Endothelial cell of umbilical vein (primary cell): ENCODE data around the gene PSAT1.

Experiments used
- EZH2 ChIP-seq: IDR thresholded peaks from 2 replicates; pipeline ENCODE4 v1.6.1; 2012; ENCODE audit warnings: borderline replicate concordance, low read depth, mild to moderate bottlenecking, moderate library complexity, low read length, inconsistent platforms; ENCODE audit not compliant: severe bottlenecking
- FOS ChIP-seq: IDR thresholded peaks from 2 replicates; pipeline ENCODE4 v1.6.1; 2011; ENCODE audit warnings: mild to moderate bottlenecking, low read length, moderate library complexity, borderline replicate concordance; ENCODE audit not compliant: insufficient read depth
- JUN ChIP-seq: IDR thresholded peaks from 2 replicates; pipeline ENCODE4 v1.6.1; 2011; ENCODE audit warnings: borderline replicate concordance, low read depth; ENCODE audit not compliant: insufficient read length, insufficient read depth
- MYC ChIP-seq: IDR thresholded peaks from one replicate; pipeline ENCODE4 v1.6.1; 2011; ENCODE audit warnings: mild to moderate bottlenecking, low read depth, low read length
- POLR2A ChIP-seq: IDR thresholded peaks from 2 replicates; pipeline ENCODE4 v1.6.1; 2012; ENCODE audit warnings: low read depth, mild to moderate bottlenecking, control low read depth, low read length
- POLR2AphosphoS5 ChIP-seq: IDR thresholded peaks from 2 replicates; pipeline ENCODE4 v1.6.1; 2012; ENCODE audit warnings: low read depth, mild to moderate bottlenecking, control low read depth, low read length, moderate library complexity; ENCODE audit not compliant: insufficient read depth
- TF ChIP-seq, protein P1 (sequence below): IDR thresholded peaks from 2 replicates; pipeline ENCODE4 v1.6.1; 2011; ENCODE audit not compliant: insufficient read depth, insufficient read length
- TF ChIP-seq, protein P2 (sequence below), 2 donors: IDR thresholded peaks; 1 replicate in 1 of 2; 2 replicates in 1 of 2; pipeline ENCODE4 v1.5.1; 2011; ENCODE audit warnings: low read length in 2 of 2, mild to moderate bottlenecking in 2 of 2, moderate library complexity in 2 of 2, control low read depth in 1 of 2, inconsistent platforms in 1 of 2, low read depth in 1 of 2; ENCODE audit not compliant: insufficient read depth in 1 of 2; ENCODE audit errors: extremely low read depth in 1 of 2

DNA sequence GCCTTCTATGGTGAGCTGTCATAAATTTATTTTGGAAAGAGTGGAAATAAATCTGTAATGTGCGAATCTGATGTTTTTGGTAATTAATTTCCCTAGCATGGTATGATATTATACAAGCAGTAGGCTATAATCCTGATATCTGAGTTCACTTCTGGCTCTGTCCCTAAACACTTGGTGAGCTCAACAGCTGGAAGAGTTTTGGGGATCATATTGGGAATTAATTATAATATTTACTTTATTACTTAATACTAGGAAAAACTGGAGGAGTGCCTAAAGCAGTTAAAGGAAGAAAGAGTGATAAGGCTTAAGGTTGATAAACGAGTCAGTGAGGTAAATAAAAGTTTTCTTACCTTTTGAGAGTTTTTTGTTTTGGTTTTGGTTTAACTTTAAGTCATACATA lies 34.3 kb upstream of the PSAT1 start:
- TF ChIP-seq, protein P1, sequence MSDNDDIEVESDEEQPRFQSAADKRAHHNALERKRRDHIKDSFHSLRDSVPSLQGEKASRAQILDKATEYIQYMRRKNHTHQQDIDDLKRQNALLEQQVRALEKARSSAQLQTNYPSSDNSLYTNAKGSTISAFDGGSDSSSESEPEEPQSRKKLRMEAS: no peak
- TF ChIP-seq, protein P2, sequence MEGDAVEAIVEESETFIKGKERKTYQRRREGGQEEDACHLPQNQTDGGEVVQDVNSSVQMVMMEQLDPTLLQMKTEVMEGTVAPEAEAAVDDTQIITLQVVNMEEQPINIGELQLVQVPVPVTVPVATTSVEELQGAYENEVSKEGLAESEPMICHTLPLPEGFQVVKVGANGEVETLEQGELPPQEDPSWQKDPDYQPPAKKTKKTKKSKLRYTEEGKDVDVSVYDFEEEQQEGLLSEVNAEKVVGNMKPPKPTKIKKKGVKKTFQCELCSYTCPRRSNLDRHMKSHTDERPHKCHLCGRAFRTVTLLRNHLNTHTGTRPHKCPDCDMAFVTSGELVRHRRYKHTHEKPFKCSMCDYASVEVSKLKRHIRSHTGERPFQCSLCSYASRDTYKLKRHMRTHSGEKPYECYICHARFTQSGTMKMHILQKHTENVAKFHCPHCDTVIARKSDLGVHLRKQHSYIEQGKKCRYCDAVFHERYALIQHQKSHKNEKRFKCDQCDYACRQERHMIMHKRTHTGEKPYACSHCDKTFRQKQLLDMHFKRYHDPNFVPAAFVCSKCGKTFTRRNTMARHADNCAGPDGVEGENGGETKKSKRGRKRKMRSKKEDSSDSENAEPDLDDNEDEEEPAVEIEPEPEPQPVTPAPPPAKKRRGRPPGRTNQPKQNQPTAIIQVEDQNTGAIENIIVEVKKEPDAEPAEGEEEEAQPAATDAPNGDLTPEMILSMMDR (IDR thresholded peaks at IDR 0.05; ENCODE audit: extremely low read depth in 1 of 2, insufficient read depth in 1 of 2, low read depth in 1 of 2, low read length in 2 of 2): no peak
- TF ChIP-seq POLR2AphosphoS5 (no peak), EZH2 (no peak), POLR2A (no peak), JUN (no peak), MYC (no peak), FOS (no peak)
